ENCODE measurements around the gene CCDC106.
A peak's percentile ranks its signal among the peaks of the same experiment; 100 is the strongest.

Gene CCDC106

GRCh38 chr19:55675661-55676354 lies 27.8 kb downstream of the CCDC106 start:
- DNase-seq = no peak
- intact Hi-C loops (cut with DNase I) = loop anchor here (2.0 kb wide), 1 partner anchor 21 kb away; the partner anchor contains the start of gene U2AF2

GRCh38 chr19:55676383-55676782 lies 28.4 kb downstream of the CCDC106 start:
- peak in 29 of 42 donors; percentile 20 to 74 (median 52) for DNase-seq
- intact Hi-C loops (cut with DNase I) = no loop called here

- no peak for DNase-seq
- intact Hi-C loops (cut with DNase I) = no loop called here
Observed at GRCh38 chr19:55676889-55677505, 29.0 kb downstream of the CCDC106 start.

GRCh38 chr19:55677572-55678028 lies 29.6 kb downstream of the CCDC106 start:
- intact Hi-C loops (cut with DNase I) = no loop called here
- no peak for DNase-seq

GRCh38 chr19:55678121-55678671 lies 30.2 kb downstream of the CCDC106 start:
- intact Hi-C loops (cut with DNase I) = no loop called here
- peak in 32 of 42 donors; percentile 18 to 63 (median 43) for DNase-seq

- intact Hi-C loops (cut with DNase I) = no loop called here
- DNase-seq = no peak
Observed at GRCh38 chr19:55679343-55680257, 31.6 kb downstream of the CCDC106 start.

GRCh38 chr19:55680339-55681130 lies 32.5 kb downstream of the CCDC106 start:
- DNase-seq = no peak
- intact Hi-C loops (cut with DNase I) = no loop called here

GRCh38 chr19:55681131-55682092 lies 33.4 kb downstream of the CCDC106 start:
- intact Hi-C loops (cut with DNase I) = no loop called here
- no peak for DNase-seq

GRCh38 chr19:55683449-55684261 lies 35.6 kb downstream of the CCDC106 start:
- intact Hi-C loops (cut with DNase I) = no loop called here
- no peak for DNase-seq

- no peak for DNase-seq
- intact Hi-C loops (cut with DNase I) = no loop called here
Observed at GRCh38 chr19:55684946-55685681, 37.1 kb downstream of the CCDC106 start.

- DNase-seq = no peak
- intact Hi-C loops (cut with DNase I) = no loop called here
Observed at GRCh38 chr19:55685776-55686175, 37.8 kb downstream of the CCDC106 start.

- no peak for DNase-seq
- intact Hi-C loops (cut with DNase I) = no loop called here
Observed at GRCh38 chr19:55686311-55687050, 38.5 kb downstream of the CCDC106 start.

GRCh38 chr19:55687281-55688201 lies 39.5 kb downstream of the CCDC106 start:
- intact Hi-C loops (cut with DNase I) = no loop called here

More at GRCh38 chr19:55687281-55688201, 39.5 kb downstream of the CCDC106 start:
- no peak for DNase-seq
